ENCODE data around the gene ULK4. TPM values are rescaled to one million over a fixed set of nuclear protein-coding genes. Genes with fewer than 3 reads are reported as not detected.

ULK4 gene
- total RNA-seq, 1 donor from 2014 or later, result 11.2 TPM

GRCh38 chr3:41272667-41273066, 689.2 kb downstream of the ULK4 start:
- Histone ChIP-seq H3K4me1 (no peaks in the 10 kb centered on the region), H3K27me3 (no peaks in the 10 kb centered on the region), H3K9me3 (no peaks in the 10 kb centered on the region), H3K4me3 (no peak overlapping the region), H3K27ac (no peak overlapping the region), H3K36me3 (no peaks in the 10 kb centered on the region)
- TF ChIP-seq CTCF (IDR thresholded peaks at IDR 0.05), result no peak
- DNase-seq (no peak), ATAC-seq (no peak)
- intact Hi-C loops (cut with DNase I), result no loop called here

GRCh38 chr3:41267975-41268640, 693.8 kb downstream of the ULK4 start:
- intact Hi-C loops (cut with DNase I), result no loop called here
- Histone ChIP-seq H3K4me1 (no peaks in the 10 kb centered on the region), H3K9me3 (no peaks in the 10 kb centered on the region), H3K4me3 (no peak overlapping the region), H3K27me3 (no peaks in the 10 kb centered on the region), H3K27ac (no peak overlapping the region), H3K36me3 (no peaks in the 10 kb centered on the region)
- DNase-seq (no peak), ATAC-seq (no peak)
- TF ChIP-seq CTCF (IDR thresholded peaks at IDR 0.05), result no peak

DNA sequence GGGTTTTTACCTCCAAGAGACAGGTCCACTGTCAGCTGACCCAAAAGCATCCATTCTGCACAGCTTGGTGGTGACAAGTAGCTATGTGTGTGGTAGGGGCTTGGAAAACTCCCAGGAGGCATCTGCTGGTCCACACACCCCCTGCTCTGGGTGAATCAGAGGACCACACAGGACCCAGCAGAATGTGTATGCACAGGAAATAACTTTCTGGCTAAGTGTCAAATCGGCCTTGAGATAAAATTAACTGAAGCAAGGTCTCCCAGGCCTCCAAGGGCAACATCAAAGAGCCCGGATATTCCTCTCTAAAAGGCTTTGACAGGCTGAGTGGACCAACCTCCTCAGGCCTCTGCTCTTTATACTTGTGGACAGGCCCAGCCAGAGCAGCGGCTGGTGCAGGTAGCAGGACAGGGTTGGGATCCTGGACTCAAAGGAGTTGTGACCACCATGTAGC, 696.1 kb downstream of the ULK4 start:
- no peaks in the 10 kb centered on the region for H3K4me1 ChIP-seq
- intact Hi-C loops (cut with DNase I), result no loop called here
- DNase-seq, result no peak
- no peaks in the 10 kb centered on the region for H3K9me3 ChIP-seq
- H3K27ac ChIP-seq, result no peak overlapping the region
- no peak for ATAC-seq
- no peak for TF ChIP-seq CTCF (IDR thresholded peaks at IDR 0.05)
- no peaks in the 10 kb centered on the region for H3K36me3 ChIP-seq
- no peak overlapping the region for H3K4me3 ChIP-seq
- H3K27me3 ChIP-seq, result no peaks in the 10 kb centered on the region

DNA sequence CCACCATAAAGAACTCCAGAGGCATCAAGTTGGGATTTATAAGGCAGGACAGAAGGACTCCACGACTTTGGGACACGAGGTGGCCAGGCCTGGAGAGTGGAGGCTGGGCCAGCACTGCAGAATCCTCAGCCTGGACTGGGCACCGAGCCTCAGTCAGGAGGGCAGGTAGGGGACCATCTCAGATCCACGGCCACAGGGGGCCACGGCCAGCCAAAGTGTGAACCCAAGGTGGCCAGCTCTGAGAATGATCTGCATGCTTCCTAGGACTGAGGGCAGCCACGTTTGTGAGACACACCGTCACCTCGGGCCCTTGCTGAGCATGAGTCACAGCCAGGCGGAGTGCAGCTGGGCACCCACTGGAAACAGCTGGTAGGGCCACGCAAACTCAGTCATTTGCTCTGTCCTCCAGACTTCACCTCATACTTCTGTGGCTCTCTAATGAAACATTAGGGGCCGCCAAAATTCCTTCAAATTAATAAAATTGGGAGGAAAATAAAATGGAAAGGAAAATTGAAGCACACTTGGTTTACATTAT, 696.8 kb downstream of the ULK4 start:
- intact Hi-C loops (cut with DNase I), result no loop called here
- no peak for TF ChIP-seq CTCF (IDR thresholded peaks at IDR 0.05)
- Histone ChIP-seq H3K4me3 (no peak overlapping the region), H3K9me3 (no peaks in the 10 kb centered on the region), H3K27me3 (no peaks in the 10 kb centered on the region), H3K36me3 (no peaks in the 10 kb centered on the region), H3K27ac (no peak overlapping the region), H3K4me1 (no peaks in the 10 kb centered on the region)
- no peak for DNase-seq
- no peak for ATAC-seq

- H3K27ac ChIP-seq, result no peak overlapping the region
- no peaks in the 10 kb centered on the region for H3K27me3 ChIP-seq
- H3K4me3 ChIP-seq, result no peak overlapping the region
- intact Hi-C loops (cut with DNase I), result no loop called here
- no peaks in the 10 kb centered on the region for H3K36me3 ChIP-seq
- no peak for TF ChIP-seq CTCF (IDR thresholded peaks at IDR 0.05)
- no peaks in the 10 kb centered on the region for H3K9me3 ChIP-seq
- DNase-seq (no peak), ATAC-seq (no peak)
- H3K4me1 ChIP-seq, result no peaks in the 10 kb centered on the region
Observed at GRCh38 chr3:41260063-41260450, 701.8 kb downstream of the ULK4 start.
